HG03575 (cell line): ENCODE results near the gene SEMA5A.

Experiments used
- ATAC-seq: cut with Tn5 transposase; IDR thresholded peaks from one replicate; pipeline ENCODE4 v1.9.1; 2021; ENCODE audit not compliant: unreplicated experiment, insufficient number of reproducible peaks, low FRiP score; ENCODE audit errors: extremely low read depth

Gene SEMA5A

GRCh38 chr5:9320652-9321051, 225.2 kb downstream of the SEMA5A start:
- no peak for ATAC-seq

- no peak for ATAC-seq
Observed at GRCh38 chr5:9318031-9318430, 227.8 kb downstream of the SEMA5A start.

GRCh38 chr5:9316733-9317132, 229.1 kb downstream of the SEMA5A start:
- no peak for ATAC-seq

DNA sequence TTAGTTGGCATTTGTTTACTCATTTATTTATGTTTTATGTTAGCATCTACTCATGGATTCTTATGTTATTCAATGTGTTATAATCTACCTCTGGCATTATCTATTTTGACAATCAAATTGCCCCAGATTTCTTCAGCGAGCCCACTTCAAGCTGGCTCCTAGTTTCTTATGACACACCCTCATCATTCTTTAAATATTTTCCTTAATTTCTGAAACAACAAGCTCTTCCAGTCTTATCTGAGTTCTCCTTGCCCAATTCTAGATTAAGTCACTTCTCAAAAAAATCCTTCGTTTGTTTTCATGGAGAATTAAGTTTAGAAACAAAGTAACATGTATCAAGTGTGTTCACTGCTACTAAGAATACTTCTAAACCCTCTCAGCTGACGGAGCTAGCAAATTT, 229.8 kb downstream of the SEMA5A start:
- no peak for ATAC-seq

GRCh38 chr5:9314558-9314957, 231.3 kb downstream of the SEMA5A start:
- ATAC-seq, result no peak

DNA sequence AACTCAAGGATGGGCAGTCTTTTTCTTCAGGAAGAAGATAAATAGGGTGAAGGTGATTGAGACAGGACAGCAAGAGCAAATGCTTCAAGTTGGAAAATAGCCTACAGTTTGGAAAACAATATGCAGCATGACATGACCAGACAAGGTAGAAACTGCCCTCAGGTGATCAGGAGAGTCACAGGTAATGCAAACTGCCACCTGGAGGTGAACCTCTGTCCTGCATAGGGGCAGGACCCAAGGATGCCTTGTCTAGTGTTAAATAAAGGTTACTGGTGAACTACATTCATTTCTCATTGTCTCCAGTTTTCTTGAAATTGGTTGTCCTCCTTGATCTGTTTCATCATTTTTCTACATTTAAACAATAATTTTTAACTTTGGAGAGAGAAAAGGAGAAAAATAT, 232.1 kb downstream of the SEMA5A start:
- no peak for ATAC-seq

GRCh38 chr5:9307150-9307549, 238.7 kb downstream of the SEMA5A start:
- no peak for ATAC-seq

DNA sequence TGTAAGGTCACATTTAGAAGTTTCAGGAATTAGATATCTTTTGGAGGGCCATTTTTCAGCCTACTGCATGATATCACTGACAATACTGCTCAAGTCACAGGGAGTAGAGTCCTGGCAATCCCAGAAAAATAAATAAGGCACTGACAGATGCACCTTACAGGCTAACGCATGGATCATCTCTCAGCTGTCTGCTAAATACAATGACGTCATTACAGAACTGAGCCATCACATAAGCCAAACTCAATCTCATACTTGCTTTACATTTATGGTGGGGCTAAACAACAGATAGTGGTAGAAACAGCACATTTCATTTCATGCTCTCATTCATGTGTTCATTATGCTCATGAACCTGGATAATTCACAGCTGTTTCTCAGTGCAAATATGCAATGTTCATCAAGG, 243.7 kb downstream of the SEMA5A start:
- ATAC-seq, result no peak

GRCh38 chr5:9301200-9301599, 244.7 kb downstream of the SEMA5A start:
- no peak for ATAC-seq

DNA sequence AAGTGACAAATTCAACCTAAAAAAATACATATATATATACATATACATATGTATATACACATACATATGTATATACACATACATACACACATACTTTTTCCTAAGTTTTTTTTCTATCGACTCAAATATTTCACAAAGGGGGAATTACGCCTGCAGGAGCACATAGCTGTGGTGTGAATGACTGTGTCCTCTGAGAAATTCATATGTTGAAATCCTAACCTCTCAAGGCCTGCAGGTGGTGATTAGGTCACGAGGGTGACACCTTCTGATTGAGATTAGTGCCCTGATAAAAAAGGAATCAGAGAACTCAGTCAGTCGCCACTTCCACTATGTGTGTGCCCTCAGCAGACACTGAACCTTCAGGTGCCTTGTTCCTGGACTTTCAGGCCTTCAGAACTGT, 248.7 kb downstream of the SEMA5A start:
- ATAC-seq, result no peak

- ATAC-seq, result no peak
Observed at GRCh38 chr5:9295466-9295801, 250.4 kb downstream of the SEMA5A start.

GRCh38 chr5:9294793-9295465, 250.9 kb downstream of the SEMA5A start:
- ATAC-seq, result no peak

GRCh38 chr5:9288234-9288633, 257.6 kb downstream of the SEMA5A start:
- ATAC-seq, result no peak

- ATAC-seq, result no peak
Observed at GRCh38 chr5:9284781-9285307, 261.0 kb downstream of the SEMA5A start.

DNA sequence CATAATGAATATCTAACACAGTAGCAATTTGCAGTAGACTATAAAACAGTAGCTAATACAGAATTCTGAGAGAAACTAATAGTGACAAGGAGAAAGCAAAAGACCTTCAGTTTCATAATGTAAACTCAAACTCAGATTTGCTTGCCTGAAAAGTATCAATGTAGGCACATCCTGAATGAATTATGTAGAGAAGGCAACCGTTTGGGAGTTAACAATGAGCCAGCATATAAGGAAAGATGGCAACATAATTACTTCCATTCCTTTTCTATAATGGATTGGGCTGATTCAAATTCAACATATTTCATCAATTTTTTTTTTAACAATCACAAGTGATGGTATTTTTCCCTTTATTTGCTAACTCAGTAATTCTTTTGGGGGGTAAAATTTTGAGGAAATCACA, 261.6 kb downstream of the SEMA5A start:
- no peak for ATAC-seq

DNA sequence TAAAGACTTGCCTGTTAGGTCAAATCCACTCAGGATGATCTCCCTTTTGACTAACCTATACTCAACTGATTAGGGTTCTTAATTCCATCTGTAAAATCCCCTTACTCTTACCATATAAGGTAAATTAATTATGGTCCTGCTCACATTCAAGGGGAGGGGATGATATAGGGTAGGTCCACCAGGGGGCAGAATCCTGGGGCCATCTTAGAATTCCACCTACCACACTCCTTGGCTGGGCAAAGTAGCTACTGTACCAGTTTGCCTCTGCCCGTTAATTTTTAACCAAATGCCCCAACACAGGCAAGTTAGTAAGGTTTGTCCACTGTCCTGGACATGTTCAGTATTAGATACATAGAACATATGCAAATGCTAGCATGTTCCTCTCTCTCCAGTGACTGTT, 262.4 kb downstream of the SEMA5A start:
- no peak for ATAC-seq

DNA sequence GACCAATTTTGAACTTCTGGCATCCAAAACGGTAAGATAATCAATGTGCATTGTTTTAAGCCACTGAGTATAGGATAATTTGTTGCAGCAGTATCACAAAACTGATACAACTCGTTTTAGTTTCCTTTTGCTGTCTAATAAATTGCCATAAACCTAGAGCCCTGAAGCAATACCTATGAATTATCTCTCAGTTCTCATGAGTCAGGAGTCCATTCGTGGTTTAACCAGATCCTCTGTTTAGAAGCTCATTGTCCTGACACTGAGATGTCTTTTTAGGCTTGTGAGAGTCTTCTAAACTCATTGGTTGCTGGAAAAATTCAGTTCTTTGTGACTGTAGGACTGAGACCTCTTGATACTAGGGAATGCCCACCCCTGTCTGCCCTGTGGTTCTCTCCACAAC, 262.9 kb downstream of the SEMA5A start:
- ATAC-seq, result no peak

GRCh38 chr5:9282211-9282610, 263.7 kb downstream of the SEMA5A start:
- no peak for ATAC-seq

- no peak for ATAC-seq
Observed at GRCh38 chr5:9279774-9280173, 266.1 kb downstream of the SEMA5A start.

- ATAC-seq, result no peak
Observed at GRCh38 chr5:9278921-9279603, 266.8 kb downstream of the SEMA5A start.

GRCh38 chr5:9269014-9269413, 276.9 kb downstream of the SEMA5A start:
- no peak for ATAC-seq
